ENCODE measurements around the gene ARMH1. TPM values are rescaled to one million over a fixed set of nuclear protein-coding genes. Genes with fewer than 3 reads are reported as not detected.

The ARMH1 gene
- total and polyA plus RNA-seq, 2 donors from 2014 or later, result 3.4 to 3.9 TPM

DNA sequence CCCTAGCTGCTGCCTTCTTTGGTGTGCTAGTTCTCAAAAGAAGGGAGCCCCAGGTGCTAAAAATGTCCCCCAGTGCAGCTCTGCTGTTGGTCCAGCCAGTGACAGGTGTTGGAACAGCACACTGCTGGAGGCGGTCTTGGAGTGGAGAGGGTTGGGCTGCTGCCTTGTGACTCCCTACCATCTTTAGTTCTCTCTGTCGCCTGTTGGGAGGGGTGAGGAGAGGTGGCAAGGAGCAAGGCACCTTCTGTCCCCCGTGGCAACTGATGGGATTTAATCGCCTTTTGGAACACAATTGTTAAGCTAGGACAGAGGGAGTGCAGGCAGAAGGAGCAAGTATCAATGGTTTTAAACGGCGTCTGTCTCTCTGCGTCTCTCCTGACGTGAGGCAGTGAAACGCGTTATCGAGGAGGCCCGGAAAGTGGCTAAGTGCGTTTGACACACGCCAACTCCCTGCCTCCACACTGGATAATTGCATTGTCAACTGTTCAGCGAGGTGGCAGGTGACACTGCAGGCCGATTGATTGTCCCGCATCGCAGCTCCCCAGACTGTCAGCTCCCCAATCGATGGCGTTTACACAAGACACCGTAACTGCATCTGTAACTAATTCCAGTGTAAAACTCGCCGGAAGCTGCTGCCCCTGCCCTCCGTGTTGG, 34.2 kb upstream of the ARMH1 start:
- Histone ChIP-seq H3K4me1 (ENCODE audit: control insufficient read depth in 2 of 3, insufficient read depth in 2 of 3, low read depth in 1 of 3, low read length in 3 of 3) (peaks cover 0 to 3% (median 0%) of the 10 kb centered on the region in 3 donors), H3K27me3 (ENCODE audit: control insufficient read depth, insufficient read depth, low read length) (no peaks in the 10 kb centered on the region), H3K27ac (ENCODE audit: low read depth in 2 of 2, low read length in 2 of 2) (no peak overlapping the region), H3K36me3 (ENCODE audit: control insufficient read depth in 2 of 3, insufficient read depth in 3 of 3, low read length in 3 of 3) (peaks cover 5 to 61% (median 45%) of the 10 kb centered on the region in 3 donors), H3K4me3 (ENCODE audit: low read length in 3 of 3) (no peak overlapping the region), H3K9ac (ENCODE audit: low read length in 3 of 3) (no peak overlapping the region), H3K9me3 (ENCODE audit: control insufficient read depth in 2 of 3, insufficient read depth in 1 of 3, low read length in 3 of 3) (no peaks in the 10 kb centered on the region)
- intact Hi-C loops (cut with DNase I), result no loop called here
- DNase-seq (no peak), FAIRE-seq (no peak)
- TF ChIP-seq, protein P1, sequence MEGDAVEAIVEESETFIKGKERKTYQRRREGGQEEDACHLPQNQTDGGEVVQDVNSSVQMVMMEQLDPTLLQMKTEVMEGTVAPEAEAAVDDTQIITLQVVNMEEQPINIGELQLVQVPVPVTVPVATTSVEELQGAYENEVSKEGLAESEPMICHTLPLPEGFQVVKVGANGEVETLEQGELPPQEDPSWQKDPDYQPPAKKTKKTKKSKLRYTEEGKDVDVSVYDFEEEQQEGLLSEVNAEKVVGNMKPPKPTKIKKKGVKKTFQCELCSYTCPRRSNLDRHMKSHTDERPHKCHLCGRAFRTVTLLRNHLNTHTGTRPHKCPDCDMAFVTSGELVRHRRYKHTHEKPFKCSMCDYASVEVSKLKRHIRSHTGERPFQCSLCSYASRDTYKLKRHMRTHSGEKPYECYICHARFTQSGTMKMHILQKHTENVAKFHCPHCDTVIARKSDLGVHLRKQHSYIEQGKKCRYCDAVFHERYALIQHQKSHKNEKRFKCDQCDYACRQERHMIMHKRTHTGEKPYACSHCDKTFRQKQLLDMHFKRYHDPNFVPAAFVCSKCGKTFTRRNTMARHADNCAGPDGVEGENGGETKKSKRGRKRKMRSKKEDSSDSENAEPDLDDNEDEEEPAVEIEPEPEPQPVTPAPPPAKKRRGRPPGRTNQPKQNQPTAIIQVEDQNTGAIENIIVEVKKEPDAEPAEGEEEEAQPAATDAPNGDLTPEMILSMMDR (IDR thresholded peaks at IDR 0.05; ENCODE audit: borderline replicate concordance, extremely low read depth, insufficient read depth), result no peak

DNA sequence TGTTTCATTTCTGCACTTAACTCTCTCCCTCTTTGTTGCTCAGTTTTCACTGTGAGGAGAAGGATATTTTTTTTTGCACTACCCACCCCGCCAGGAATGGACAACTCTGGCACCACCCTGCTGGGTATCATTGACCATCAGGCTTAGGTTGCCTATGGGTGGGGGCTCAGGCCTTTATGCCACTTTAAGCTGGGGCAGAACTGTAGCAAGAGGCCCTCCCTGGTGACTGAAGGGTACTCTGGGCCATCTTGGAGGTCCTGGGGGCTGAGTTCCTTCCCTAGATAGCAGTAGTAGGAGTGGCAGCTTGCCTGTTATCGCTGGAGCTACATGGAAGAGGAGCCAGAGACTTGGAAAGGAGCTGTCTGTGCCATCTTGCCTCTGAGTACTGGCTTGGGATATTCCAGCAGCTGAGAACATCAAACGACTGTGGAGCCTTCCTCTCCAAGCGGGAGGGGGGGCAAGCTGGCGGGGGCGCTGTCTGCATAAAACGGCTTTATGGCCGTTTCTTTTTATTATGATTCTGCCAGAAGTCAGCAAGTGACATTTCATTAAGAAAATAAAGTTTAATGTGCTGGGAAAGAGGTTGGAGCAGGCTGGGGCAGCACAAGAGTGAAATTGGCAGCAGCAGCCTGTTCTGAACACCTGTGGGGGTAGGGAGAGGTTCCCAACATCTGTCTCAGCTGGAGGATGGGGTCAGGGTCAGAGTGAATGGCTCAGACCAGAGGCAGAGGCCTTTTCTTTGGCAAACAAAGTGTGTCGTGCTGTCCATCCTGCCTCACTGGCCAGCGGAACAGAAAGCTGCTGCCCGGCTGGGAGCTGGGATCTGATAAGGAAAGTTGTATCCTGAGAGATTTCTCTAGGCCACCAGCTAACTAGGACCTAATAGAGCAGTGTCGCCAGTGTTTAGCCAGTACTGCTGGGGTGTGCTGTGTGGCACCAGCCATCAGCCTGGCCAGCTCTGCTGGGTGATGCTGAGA, 33.1 kb upstream of the ARMH1 start:
- FAIRE-seq, result no peak
- Histone ChIP-seq H3K4me1 (ENCODE audit: control insufficient read depth in 2 of 3, insufficient read depth in 2 of 3, low read depth in 1 of 3, low read length in 3 of 3) (no peaks in the 10 kb centered on the region), H3K4me3 (ENCODE audit: low read length in 3 of 3) (no peak overlapping the region), H3K27me3 (ENCODE audit: control insufficient read depth, insufficient read depth, low read length) (no peaks in the 10 kb centered on the region), H3K27ac (ENCODE audit: low read depth in 2 of 2, low read length in 2 of 2) (no peak overlapping the region), H3K9ac (ENCODE audit: low read length in 3 of 3) (no peak overlapping the region), H3K36me3 (ENCODE audit: control insufficient read depth in 2 of 3, insufficient read depth in 3 of 3, low read length in 3 of 3) (peaks cover 5 to 63% (median 37%) of the 10 kb centered on the region in 3 donors), H3K9me3 (ENCODE audit: control insufficient read depth in 2 of 3, insufficient read depth in 1 of 3, low read length in 3 of 3) (no peaks in the 10 kb centered on the region)
- DNase-seq, result no peak
- TF ChIP-seq, protein P1 (IDR thresholded peaks at IDR 0.05; ENCODE audit: borderline replicate concordance, extremely low read depth, insufficient read depth), result no peak
- intact Hi-C loops (cut with DNase I), result no loop called here

DNA sequence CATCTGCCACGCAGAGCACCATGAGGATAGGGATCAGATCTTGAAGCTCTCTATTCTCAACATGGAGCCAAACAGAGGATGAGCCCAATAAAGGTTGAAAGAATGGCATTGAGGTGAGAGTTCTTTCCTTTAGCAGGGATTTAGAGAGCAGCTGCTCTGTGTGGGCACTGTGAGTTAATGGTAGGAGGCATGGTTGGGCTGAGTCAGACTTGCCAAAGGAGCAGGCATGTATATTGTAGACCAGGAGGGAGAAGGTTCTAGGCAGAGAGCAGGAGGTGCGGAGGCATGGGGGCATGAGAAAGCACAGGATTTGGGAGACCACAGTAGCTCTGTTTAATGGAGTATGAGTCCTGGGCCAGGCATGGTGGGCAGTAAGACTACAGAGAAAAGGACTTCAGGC, 32.3 kb upstream of the ARMH1 start:
- intact Hi-C loops (cut with DNase I), result no loop called here

More for the DNA sequence above, 32.3 kb upstream of the ARMH1 start:
- H3K36me3 ChIP-seq (ENCODE audit: control insufficient read depth in 2 of 3, insufficient read depth in 3 of 3, low read length in 3 of 3), result peaks cover 5 to 55% (median 36%) of the 10 kb centered on the region in 3 donors
- H3K9me3 ChIP-seq (ENCODE audit: control insufficient read depth in 2 of 3, insufficient read depth in 1 of 3, low read length in 3 of 3), result no peaks in the 10 kb centered on the region
- no peaks in the 10 kb centered on the region for H3K4me1 ChIP-seq (ENCODE audit: control insufficient read depth in 2 of 3, insufficient read depth in 2 of 3, low read depth in 1 of 3, low read length in 3 of 3)
- no peak overlapping the region for H3K27ac ChIP-seq (ENCODE audit: low read depth in 2 of 2, low read length in 2 of 2)
- H3K4me3 ChIP-seq (ENCODE audit: low read length in 3 of 3), result no peak overlapping the region
- FAIRE-seq (no peak), DNase-seq (no peak)
- H3K9ac ChIP-seq (ENCODE audit: low read length in 3 of 3), result no peak overlapping the region
- TF ChIP-seq, protein P1 (IDR thresholded peaks at IDR 0.05; ENCODE audit: borderline replicate concordance, extremely low read depth, insufficient read depth), result no peak
- H3K27me3 ChIP-seq (ENCODE audit: control insufficient read depth, insufficient read depth, low read length), result no peaks in the 10 kb centered on the region
